ENCODE results near the gene ZNF516. TPM values are rescaled to one million over a fixed set of nuclear protein-coding genes. Genes with fewer than 3 reads are reported as not detected.

The ZNF516 gene
- total and polyA plus RNA-seq, 10 of the 15 experiments (the other 5 are each of a cell fraction or from before 2014, with no cell fraction given), result 2.0 to 32.0 (median 8.3) TPM

DNA sequence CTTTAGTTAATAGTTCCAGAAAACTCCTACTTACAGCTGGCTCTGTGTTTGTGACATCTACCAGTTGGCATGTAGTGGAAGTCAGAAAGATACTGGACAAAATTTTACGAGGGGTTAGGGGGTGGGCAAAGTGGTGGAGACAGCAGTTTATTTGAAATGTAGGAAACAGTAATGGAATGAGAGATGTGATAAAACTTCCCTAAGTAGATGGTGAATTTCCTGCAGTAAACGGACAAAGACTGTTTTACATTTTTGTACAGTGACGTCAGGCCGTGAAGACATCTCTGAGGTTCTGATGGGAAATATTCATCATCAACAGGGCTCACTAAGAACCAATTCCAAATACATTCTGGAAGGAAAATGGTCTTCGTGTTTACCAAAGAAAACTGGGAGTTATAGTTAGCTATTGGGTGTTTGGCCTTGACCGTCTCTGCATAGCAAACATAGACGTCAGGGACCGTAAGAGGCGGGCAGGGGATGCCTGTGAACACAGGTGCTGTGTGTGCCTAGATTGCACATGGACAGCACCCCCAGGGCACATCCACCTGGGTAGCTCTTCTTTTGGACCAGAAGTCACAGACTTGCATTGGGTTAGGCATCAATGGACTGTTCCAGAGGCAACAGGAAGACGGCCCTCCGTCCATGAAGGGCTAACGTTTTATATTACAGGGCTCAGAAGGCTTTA, 131.5 kb downstream of the ZNF516 start:
- H3K4me3 ChIP-seq, result no peak overlapping the region
- intact Hi-C loops (cut with micrococcal nuclease; ENCODE audit: unreplicated experiment), result no loop called here
- ChIA-PET RAD21 (ENCODE audit: unreplicated experiment) (no interaction called here), SMC1A (ENCODE audit: uncharacterized antibody, unreplicated experiment) (interaction anchor here (1.4 kb wide), 1 partner anchor 10 kb away, joined by 6 read pairs; no protein-coding TSS in a partner anchor), POLR2A (no interaction called here), CTCF (interaction anchor here (0.7 to 1.1 kb wide), 2 partner anchors 14 to 257 kb away, joined by 3 to 4 read pairs; no protein-coding TSS in a partner anchor)
- DNase-seq (ENCODE audit: low read depth, low spot score) (no peak), ATAC-seq (no peak), FAIRE-seq (no peak)
- H4K20me1 ChIP-seq (ENCODE audit: control insufficient read depth, insufficient read depth), result no peaks in the 10 kb centered on the region
- no peaks in the 10 kb centered on the region for H3K9me3 ChIP-seq (replicated peaks; ENCODE audit: control insufficient read depth, insufficient read depth, low read length)
- H3K4me2 ChIP-seq (ENCODE audit: control insufficient read depth, insufficient read depth), result no peak overlapping the region
- H3K4me1 ChIP-seq (ENCODE audit: control insufficient read depth, insufficient read depth, low read length), result peaks cover 17% of the 10 kb centered on the region
- in situ Hi-C loops (cut with MboI), result loop anchor here (25.0 kb wide), 1 partner anchor 1726 kb away; no protein-coding TSS in a partner anchor
- no TSS peak for BruUV-seq (replicated peaks)
- peaks cover 3 to 15% of the 10 kb centered on the region in 2 experiments; a peak in 3 of 4 replicates for H3K36me3 ChIP-seq (ENCODE audit: control insufficient read depth in 2 of 2, insufficient read depth in 2 of 2, low read length in 1 of 2)
- H3K79me2 ChIP-seq (ENCODE audit: control insufficient read depth, insufficient read depth, low read length), result peaks cover 2% of the 10 kb centered on the region; the same call in 1 of the 2 replicates
- H3K9ac ChIP-seq (ENCODE audit: control insufficient read depth, insufficient read depth, low read length), result no peak overlapping the region
- 84% methylated on average over 12 of the region's 12 CpGs for WGBS (ENCODE audit: insufficient coverage, insufficient replicate concordance, low lambda C conversion rate, missing lambda C conversion rate)
- no peak for TF ChIP-seq SMAD5 (IDR thresholded peaks at IDR 0.05; ENCODE audit: low read depth)
- no peak for TF ChIP-seq CBX3 (IDR thresholded peaks at IDR 0.05; ENCODE audit: borderline replicate concordance, low read depth)
- TF ChIP-seq HDAC6 (IDR thresholded peaks at IDR 0.05; ENCODE audit: unreplicated experiment), result no peak
- TF ChIP-seq, protein P1, sequence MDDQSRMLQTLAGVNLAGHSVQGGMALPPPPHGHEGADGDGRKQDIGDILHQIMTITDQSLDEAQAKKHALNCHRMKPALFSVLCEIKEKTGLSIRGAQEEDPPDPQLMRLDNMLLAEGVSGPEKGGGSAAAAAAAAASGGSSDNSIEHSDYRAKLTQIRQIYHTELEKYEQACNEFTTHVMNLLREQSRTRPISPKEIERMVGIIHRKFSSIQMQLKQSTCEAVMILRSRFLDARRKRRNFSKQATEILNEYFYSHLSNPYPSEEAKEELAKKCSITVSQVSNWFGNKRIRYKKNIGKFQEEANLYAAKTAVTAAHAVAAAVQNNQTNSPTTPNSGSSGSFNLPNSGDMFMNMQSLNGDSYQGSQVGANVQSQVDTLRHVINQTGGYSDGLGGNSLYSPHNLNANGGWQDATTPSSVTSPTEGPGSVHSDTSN (IDR thresholded peaks at IDR 0.05; ENCODE audit: insufficient replicate concordance, low read depth, low read length), result no peak
- no peak for TF ChIP-seq ZNF592 (IDR thresholded peaks at IDR 0.05)
- TF ChIP-seq, protein P2, sequence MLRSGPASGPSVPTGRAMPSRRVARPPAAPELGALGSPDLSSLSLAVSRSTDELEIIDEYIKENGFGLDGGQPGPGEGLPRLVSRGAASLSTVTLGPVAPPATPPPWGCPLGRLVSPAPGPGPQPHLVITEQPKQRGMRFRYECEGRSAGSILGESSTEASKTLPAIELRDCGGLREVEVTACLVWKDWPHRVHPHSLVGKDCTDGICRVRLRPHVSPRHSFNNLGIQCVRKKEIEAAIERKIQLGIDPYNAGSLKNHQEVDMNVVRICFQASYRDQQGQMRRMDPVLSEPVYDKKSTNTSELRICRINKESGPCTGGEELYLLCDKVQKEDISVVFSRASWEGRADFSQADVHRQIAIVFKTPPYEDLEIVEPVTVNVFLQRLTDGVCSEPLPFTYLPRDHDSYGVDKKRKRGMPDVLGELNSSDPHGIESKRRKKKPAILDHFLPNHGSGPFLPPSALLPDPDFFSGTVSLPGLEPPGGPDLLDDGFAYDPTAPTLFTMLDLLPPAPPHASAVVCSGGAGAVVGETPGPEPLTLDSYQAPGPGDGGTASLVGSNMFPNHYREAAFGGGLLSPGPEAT (IDR thresholded peaks at IDR 0.05; ENCODE audit: low read depth), result no peak
- no peak for TF ChIP-seq NFYA (IDR thresholded peaks at IDR 0.05; ENCODE audit: borderline replicate concordance, low read depth, low read length)
- no peak for TF ChIP-seq POLR2A (IDR thresholded peaks at IDR 0.05; ENCODE audit: low read depth, low read length)
- TF ChIP-seq ZBED1 (IDR thresholded peaks at IDR 0.05; ENCODE audit: borderline replicate concordance), result no peak
- TF ChIP-seq RBBP5 (conservative IDR thresholded peaks at IDR 0.05), result no peak
- no peak for TF ChIP-seq TBL1XR1 (IDR thresholded peaks at IDR 0.05; ENCODE audit: low read depth, low read length)
- H3K27me3 ChIP-seq (replicated peaks in 1 of 2; ENCODE audit: control insufficient read depth in 2 of 2, insufficient read depth in 2 of 2, low read length in 1 of 2), result no peaks in the 10 kb centered on the region
- H2AFZ ChIP-seq (ENCODE audit: control insufficient read depth, low read depth, low read length), result no peak overlapping the region
- H3K27ac ChIP-seq (ENCODE audit: control insufficient read depth, insufficient read depth), result no peak overlapping the region

All from GM12878 (cell line).